GOT3 (cell line): ENCODE data around the gene PHF19.
A peak's percentile ranks its signal among the peaks of the same experiment; 100 is the strongest.

Experiments used
- DNase-seq: peaks from one replicate; lab custom pipeline; 2025; ENCODE audit warnings: mixed read lengths; lab: John Stamatoyannopoulos, UW

Gene PHF19

DNA sequence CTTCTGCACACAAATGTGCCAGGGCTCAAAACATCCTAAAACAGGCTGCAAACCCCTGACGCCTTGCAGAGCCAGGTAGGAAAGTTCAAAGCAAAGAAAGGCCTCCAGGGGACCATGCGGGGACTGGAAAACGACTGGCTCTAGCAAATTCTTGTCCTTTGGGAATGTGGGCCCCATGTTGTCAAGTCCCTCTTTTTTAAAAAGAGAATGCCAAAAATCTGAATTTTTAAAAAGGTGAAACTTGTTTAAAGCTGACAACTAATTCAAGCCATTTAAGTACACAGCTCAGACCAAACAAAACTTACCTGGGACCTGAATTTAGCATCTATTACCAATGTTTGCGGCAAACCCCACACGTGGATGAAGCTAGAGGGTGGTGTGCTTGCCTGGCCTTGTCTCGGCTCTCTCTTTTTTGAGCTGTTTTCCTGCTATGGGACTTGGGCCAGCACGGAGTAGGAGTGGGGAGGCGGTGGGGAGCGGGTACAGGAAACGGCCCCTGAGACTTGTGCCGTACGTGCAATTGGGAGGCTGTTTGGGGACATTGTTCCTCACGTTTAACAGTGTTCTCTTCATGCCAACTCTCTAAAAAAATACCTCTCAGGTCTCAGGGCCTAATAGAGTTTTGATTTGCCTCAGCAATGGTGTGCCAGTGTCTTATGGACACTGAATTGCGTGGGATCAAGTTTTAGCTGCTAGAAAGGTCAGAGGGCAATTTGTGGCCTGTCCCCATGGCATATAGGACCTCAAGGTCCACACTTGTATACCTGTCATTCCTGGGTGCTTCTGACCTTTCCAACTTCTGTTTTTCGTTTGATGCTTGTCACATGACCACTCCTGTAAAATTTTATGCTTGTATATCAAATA lies 15.1 kb upstream of the PHF19 start:
- DNase-seq = no peak

- no peak for DNase-seq
Measured at GRCh38 chr9:120891245-120891883, 14.4 kb upstream of the PHF19 start.

GRCh38 chr9:120890320-120891244 lies 13.6 kb upstream of the PHF19 start:
- DNase-seq = no peak

- no peak for DNase-seq
Measured at GRCh38 chr9:120889606-120890271, 12.8 kb upstream of the PHF19 start.

DNA sequence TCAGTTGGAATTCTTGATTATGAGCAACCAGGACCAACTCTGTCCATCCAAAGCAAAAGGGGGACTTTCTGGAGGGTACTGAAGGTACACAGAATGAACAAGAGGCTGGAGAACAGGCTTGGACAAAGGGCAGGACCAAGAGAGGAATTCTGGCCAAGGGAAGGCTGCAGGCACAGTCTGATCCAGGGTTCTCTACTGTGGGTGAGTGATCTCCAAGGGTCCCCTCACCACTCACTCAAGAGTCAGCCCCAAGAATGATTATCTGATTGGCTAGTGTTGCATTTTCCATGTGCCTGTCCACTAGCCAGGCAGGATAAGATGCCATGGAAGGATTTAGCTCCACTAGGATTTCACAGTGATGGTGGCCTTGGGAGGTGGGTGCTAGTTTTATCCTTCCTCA lies 11.6 kb upstream of the PHF19 start:
- DNase-seq = no peak

DNA sequence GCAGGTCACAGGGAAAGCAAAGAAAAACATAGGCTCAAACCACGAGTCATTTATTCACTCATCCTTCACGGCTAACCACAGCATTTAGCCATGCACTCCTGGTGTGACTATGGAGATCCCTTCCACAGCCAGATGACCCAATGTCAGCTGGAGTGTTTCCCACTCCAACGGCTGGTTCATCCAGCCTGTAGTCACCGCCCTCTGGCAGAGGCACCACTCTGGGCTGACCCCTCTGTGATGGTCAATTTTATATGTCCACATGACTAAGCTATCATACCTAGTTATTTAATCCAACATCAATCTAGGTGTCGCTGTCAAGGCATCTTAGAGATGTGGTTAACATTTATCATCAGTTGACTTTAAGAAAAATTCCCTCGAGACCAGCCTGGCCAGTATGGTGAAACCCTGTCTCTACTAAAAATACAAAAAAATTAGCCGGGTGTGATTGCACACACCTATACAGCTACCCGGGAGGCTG lies 9.5 kb upstream of the PHF19 start:
- no peak for DNase-seq

GRCh38 chr9:120885958-120886357 lies 9.0 kb upstream of the PHF19 start:
- no peak for DNase-seq

DNA sequence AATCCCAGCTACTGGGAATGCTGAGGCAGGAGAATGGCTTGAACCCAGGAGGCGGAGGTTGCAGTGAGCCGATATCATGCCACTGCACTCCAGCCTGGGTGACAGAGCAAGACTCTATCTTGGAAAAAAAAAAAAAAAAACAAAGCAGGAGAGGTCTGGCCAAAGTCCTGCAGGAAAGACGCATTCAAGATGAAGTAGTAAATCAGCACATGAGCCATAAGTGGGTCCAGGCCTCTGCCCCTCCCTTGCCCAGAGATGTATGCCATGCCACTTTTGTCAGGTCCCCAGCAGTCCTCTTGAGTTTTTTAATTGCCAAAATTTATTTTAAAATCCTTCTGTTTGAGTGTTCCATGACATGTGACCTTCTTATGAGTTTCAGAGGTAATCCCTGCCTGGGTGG lies 8.5 kb upstream of the PHF19 start:
- no peak for DNase-seq

DNA sequence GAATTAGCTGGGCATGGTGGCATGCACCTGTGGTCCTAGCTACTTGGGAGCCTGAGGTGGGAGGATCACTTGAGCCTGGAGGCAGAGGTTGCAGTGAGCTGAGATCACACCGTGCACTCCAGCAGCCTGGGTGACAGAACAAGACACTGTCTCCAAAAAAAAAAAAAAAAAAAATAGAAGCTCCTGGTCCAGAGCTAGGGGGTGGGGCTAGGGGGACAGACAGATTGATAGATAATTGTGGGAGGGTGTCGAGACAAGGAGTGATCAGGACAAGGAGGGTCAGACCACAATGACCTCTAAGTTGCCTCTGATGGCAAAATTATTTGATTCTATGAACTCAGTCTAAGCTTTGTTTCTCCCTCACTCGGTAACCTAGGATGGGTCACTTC lies 6.6 kb upstream of the PHF19 start:
- DNase-seq = no peak

DNA sequence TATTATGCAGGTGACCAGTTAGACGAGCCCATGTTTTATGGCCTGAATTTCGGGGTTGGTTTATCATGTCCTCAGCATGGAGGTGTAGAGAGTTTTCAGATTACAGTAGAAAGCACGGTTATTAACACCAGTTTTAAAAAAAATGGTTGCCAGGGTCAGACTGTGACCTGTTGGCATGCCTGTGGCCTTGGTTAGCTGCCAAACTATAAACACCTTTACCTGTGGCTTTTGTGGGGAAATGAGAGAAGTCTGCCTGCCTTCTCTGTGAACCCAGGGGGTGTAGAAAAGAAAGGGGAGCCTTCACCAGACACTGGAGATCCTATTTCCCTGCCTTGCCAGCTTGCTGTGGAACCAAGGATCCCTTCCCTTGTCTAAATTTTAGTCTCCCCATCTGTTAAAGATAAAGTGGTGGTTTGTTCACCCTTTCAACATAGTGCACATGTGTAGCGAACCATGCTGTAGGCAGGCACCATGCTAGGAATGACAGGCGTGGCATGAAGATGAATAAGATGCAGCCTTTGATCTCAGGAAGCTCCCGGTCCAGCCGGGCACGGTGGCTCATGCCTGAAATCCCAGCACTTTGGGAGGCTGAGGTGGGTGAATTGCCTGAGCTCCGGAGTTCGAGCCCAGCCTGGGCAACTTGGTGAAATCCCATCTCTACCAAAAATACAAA lies 6.1 kb upstream of the PHF19 start:
- no peak for DNase-seq

- DNase-seq = no peak
Measured at GRCh38 chr9:120879446-120879845, 2.5 kb upstream of the PHF19 start.

- DNase-seq = no peak
Measured at GRCh38 chr9:120878188-120879130, 1.5 kb upstream of the PHF19 start.

- DNase-seq = peak; percentile 8
Measured at GRCh38 chr9:120877276-120878034, 467 bp upstream of the PHF19 start.

DNA sequence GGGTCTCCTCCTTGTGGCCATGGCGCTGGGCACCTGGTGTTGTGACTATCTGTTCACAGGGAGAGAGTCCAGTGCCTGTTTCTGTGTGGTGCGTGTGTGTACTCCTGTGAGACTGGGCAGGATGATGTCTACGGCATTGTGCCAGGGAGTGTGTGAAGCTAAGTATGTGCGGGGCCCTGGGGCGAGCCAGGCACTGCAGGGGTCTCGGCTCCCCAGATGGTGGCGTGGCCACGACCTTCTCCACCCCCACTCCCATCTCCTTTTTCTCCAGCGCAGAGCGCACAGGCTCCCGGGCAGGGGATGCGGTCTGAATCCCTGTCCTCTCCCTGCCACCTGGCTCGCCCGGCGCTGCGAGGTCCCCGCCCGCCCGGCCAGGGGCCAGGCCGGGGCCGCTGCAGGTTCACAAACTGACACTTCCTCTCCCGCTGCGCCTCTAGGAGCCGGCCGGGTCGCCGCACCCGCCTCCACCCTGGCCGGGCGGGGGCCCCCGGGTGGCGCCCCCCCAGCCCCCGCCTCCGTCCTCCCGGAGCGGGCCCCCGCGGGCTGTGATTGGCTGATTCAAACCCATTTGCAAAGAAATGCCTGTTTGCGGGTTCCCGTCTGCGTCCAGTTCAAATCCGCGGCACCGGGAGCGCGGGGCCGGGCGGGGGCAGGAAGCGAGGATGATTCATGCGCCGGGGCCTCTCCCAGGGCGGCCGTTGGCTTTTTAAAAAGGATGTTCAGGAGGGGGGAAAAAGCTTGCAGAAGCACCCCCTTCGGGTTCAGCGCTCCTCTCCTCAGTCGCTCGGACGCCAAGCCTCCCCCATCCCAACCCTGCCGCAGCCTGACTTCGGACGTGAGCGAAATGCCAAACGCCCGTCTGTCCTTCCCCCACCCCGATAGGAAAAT lies 790 bp downstream of the PHF19 start:
- peak; percentile 24 for DNase-seq

DNA sequence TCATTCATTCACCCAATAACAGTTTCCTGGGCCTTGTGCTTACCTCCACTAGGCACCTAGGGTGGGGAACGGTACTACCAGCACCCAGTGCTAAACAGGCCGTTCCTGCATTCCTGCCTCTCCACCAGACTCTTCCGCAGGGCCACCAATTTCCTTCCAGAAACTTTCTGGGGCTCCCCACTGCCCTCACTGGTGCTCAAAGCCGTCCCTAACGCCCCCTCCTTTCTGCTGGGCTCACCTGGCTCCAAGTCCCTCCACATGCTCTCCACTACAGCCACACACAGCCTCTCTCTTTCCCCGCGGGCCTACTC lies 1.4 kb downstream of the PHF19 start:
- no peak for DNase-seq

- no peak for DNase-seq
Measured at GRCh38 chr9:120875195-120875565, 1.8 kb downstream of the PHF19 start.

GRCh38 chr9:120874226-120875194 lies 2.5 kb downstream of the PHF19 start:
- DNase-seq = no peak
